Progenitor cell of endocrine pancreas (in vitro differentiated cells): ENCODE data around the gene NUDT3. TPM values are rescaled to one million over a fixed set of nuclear protein-coding genes. Genes with fewer than 3 reads are reported as not detected.

Experiments used
- DNase-seq: peaks from one replicate; pipeline ENCODE4 v3.0.0; 2021; ENCODE audit warnings: low spot score; ENCODE audit not compliant: unreplicated experiment
- H3K27ac Mint-ChIP-seq: 2 replicates; pipeline ENCODE4 v1.8.0; 2021; ENCODE audit warnings: mild to moderate bottlenecking, moderate library complexity, mixed read lengths
- H3K27me3 Mint-ChIP-seq: 2 replicates; pipeline ENCODE4 v1.8.0; 2021; ENCODE audit warnings: mixed read lengths
- H3K36me3 Mint-ChIP-seq: 2 replicates; pipeline ENCODE4 v1.8.0; 2022; ENCODE audit warnings: mixed read lengths; ENCODE audit not compliant: insufficient read depth
- H3K4me1 Mint-ChIP-seq: 2 replicates; pipeline ENCODE4 v1.8.0; 2021; ENCODE audit warnings: low read depth, mixed read lengths
- H3K4me3 Mint-ChIP-seq: 2 replicates; pipeline ENCODE4 v1.8.0; 2021; ENCODE audit warnings: low read depth, mild to moderate bottlenecking, moderate library complexity, mixed read lengths
- H3K9me3 Mint-ChIP-seq: 2 replicates; pipeline ENCODE4 v1.8.0; 2021; ENCODE audit warnings: low read depth, mixed read lengths
- total RNA-seq: library from RNA; stranded (reverse); gene quantifications from 2 replicates; pipeline ENCODE4 v1.2.1, GENCODE V29; 2021
- TF ChIP-seq, protein P1 (sequence below): fragments of 200-600 bp; sonication (generic); IDR thresholded peaks from one replicate; pipeline ENCODE4 v1.5.0; 2021; ENCODE audit warnings: antibody characterized with exemption, mild to moderate bottlenecking; ENCODE audit not compliant: unreplicated experiment

Gene NUDT3
- total RNA-seq, 1 donor from 2014 or later, result 20.6 TPM

GRCh38 chr6:34237722-34238584, 154.5 kb downstream of the NUDT3 start:
- peaks cover 31% of the 10 kb centered on the region for H3K4me1 Mint-ChIP-seq
- peak; percentile 67 for DNase-seq
- H3K27ac Mint-ChIP-seq, result peak overlapping the region; percentile 89
- H3K27me3 Mint-ChIP-seq, result no peaks in the 10 kb centered on the region
- H3K4me3 Mint-ChIP-seq, result peak overlapping the region; percentile 85
- TF ChIP-seq, protein P1, sequence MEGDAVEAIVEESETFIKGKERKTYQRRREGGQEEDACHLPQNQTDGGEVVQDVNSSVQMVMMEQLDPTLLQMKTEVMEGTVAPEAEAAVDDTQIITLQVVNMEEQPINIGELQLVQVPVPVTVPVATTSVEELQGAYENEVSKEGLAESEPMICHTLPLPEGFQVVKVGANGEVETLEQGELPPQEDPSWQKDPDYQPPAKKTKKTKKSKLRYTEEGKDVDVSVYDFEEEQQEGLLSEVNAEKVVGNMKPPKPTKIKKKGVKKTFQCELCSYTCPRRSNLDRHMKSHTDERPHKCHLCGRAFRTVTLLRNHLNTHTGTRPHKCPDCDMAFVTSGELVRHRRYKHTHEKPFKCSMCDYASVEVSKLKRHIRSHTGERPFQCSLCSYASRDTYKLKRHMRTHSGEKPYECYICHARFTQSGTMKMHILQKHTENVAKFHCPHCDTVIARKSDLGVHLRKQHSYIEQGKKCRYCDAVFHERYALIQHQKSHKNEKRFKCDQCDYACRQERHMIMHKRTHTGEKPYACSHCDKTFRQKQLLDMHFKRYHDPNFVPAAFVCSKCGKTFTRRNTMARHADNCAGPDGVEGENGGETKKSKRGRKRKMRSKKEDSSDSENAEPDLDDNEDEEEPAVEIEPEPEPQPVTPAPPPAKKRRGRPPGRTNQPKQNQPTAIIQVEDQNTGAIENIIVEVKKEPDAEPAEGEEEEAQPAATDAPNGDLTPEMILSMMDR, result peak; percentile 62
- no peaks in the 10 kb centered on the region for H3K9me3 Mint-ChIP-seq
- H3K36me3 Mint-ChIP-seq, result peaks cover 20% of the 10 kb centered on the region

DNA sequence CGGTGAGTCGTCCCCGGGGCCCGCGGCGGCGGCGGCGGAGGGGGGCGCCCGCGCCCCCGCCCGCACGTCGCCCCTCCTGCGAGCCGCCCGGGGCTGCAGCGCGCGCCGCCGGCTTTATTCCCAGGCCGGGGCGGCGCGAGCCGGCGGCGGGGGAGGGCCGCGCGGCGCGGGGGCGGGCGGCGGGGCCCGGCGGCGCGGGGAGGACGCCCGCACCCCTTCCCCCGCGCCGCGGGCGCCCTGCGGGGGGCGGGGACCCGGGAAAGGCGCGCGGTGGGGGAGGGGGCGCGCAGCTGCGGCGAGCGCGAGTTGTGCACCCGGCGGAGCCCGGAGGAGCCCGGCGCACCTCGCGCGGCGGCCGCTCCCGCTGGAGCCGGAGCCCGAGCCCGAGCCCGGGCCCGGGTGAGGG, 155.2 kb downstream of the NUDT3 start:
- H3K27ac Mint-ChIP-seq, result no peak overlapping the region
- H3K27me3 Mint-ChIP-seq, result no peaks in the 10 kb centered on the region
- no peaks in the 10 kb centered on the region for H3K9me3 Mint-ChIP-seq
- TF ChIP-seq, protein P1, result no peak
- H3K4me1 Mint-ChIP-seq, result peaks cover 31% of the 10 kb centered on the region
- H3K36me3 Mint-ChIP-seq, result peaks cover 16% of the 10 kb centered on the region
- H3K4me3 Mint-ChIP-seq, result no peak overlapping the region
- no peak for DNase-seq

DNA sequence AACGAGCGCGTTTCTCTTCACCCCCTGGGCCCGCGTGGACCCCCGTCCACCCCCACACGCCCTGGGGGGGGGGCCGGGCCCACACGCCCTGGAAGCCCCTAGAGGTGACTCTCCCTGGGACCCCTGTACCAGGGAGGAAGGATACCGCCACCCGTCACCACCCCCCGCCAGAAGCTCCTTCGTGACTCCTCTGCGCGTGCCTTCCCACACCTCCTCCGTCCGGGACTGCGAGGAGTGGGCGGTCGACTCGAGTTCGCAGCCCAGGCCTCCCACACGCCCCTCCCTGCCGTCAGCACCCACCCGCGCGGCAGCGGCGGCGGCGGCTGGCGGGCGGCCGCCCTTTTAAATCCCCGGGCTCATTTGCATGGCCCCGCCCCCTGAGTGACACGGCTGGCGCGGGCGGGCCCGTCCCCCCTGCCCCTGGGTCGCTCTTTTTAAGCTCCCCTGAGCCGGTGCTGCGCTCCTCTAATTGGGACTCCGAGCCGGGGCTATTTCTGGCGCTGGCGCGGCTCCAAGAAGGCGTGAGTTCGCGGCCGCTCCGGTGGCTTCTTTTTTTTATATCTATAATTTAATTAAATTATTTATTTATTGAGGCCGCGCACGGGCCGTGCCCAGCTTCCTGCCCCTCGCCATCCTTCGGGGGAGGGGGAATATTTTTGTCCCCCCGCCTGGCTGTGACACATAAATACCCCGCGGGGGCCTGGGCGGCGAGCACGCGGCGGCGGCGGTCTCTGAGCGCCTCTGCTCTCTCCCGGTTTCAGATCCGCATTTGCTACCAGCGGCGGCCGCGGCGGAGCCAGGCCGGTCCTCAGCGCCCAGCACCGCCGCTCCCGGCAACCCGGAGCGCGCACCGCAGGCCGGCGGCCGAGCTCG, 155.8 kb downstream of the NUDT3 start, which contains the start of gene HMGA1:
Gene HMGA1, plus strand, starts transcription at position 431 of the 873 bp plus-strand sequence. CDS start 3,908 bp downstream, outside the sequence.
- peaks cover 13% of the 10 kb centered on the region for H3K36me3 Mint-ChIP-seq

DNA sequence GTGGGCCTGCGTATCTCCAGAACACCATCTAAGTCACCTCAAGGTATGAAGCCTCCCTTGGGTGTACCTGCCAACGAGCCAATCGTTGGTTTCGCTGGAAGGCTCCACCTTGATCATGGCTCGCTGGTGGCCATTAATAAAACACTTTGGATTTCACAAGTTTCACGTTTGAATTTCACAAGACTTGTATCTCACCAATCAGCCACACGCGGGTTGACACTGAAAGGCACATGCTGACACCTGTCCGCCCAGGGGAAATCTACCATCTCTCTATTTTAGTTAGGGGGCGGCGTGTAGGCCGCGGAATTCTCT, 156.4 kb downstream of the NUDT3 start:
- TF ChIP-seq, protein P1, result no peak
- Mint-ChIP-seq H3K9me3 (no peaks in the 10 kb centered on the region), H3K4me1 (peaks cover 34% of the 10 kb centered on the region), H3K4me3 (peak overlapping the region; percentile 81), H3K36me3 (peaks cover 9% of the 10 kb centered on the region), H3K27ac (peak overlapping the region; percentile 99), H3K27me3 (no peaks in the 10 kb centered on the region)
- DNase-seq, result no peak

More for the DNA sequence above, 155.8 kb downstream of the NUDT3 start, which contains the start of gene HMGA1:
- Mint-ChIP-seq H3K9me3 (no peaks in the 10 kb centered on the region), H3K4me3 (peak within 1 kb of the TSS; percentile 85), H3K4me1 (peaks cover 34% of the 10 kb centered on the region), H3K27ac (peak within 1 kb of the TSS; percentile 99), H3K27me3 (no peaks in the 10 kb centered on the region)
- peak; percentile 78 for DNase-seq
- TF ChIP-seq, protein P1, result no peak
